Caco-2 (cell line): ENCODE measurements around the gene MIEN1. TPM values are rescaled to one million over a fixed set of nuclear protein-coding genes. Genes with fewer than 3 reads are reported as not detected.
A peak's percentile ranks its signal among the peaks of the same experiment; 100 is the strongest.

Experiments used
- BruUV-seq: library from RNA; stranded (reverse); fragments of 400-500 nt; replicated peaks from 2 replicates; lab custom pipeline; 2021; lab: Mats Ljungman, UMichigan
- CTCF ChIA-PET: fragments of 300-600 bp; sonication (Branson Sonifier 250); formaldehyde crosslinking; loops from one replicate; lab custom pipeline; 2022; ENCODE audit warnings: antibody characterized with exemption; lab: Charles Lee
- POLR2A ChIA-PET: fragments of 300-600 bp; sonication (Branson Sonifier 250); formaldehyde crosslinking; loops from one replicate; lab custom pipeline; 2022; ENCODE audit warnings: antibody characterized with exemption; lab: Charles Lee
- DNase-seq, 2 experiments: peaks; one replicate each; pipeline versions ENCODE4 v3.0.0 to v3.0.0-alpha.2; 2020 to 2022
- H3K27me3 ChIP-seq: replicated peaks from 2 replicates; pipeline ENCODE4 v1.6.0; 2011; ENCODE audit warnings: low read length; ENCODE audit not compliant: control insufficient read depth, insufficient read depth
- H3K36me3 ChIP-seq: 2 replicates; pipeline ENCODE4 v1.5.1; 2011; ENCODE audit warnings: low read length; ENCODE audit not compliant: control insufficient read depth, insufficient read depth
- H3K4me1 ChIP-seq: fragments of 250-450 bp; sonication (Bioruptor Pico); 2 replicates; pipeline ENCODE4 v1.5.1; 2020; ENCODE audit warnings: mild to moderate bottlenecking
- H3K4me3 ChIP-seq: 2 replicates; pipeline ENCODE4 v1.5.1; 2011; ENCODE audit warnings: low read depth, mild to moderate bottlenecking, control low read depth, low read length
- H3K9me3 ChIP-seq: fragments of 250-450 bp; sonication (Bioruptor Pico); 2 replicates; pipeline ENCODE4 v1.5.1; 2020; ENCODE audit warnings: mild to moderate bottlenecking, moderate library complexity
- H3K27ac Mint-ChIP-seq: one replicate; pipeline ENCODE4 v1.8.0; 2022; ENCODE audit warnings: mixed read lengths; ENCODE audit not compliant: unreplicated experiment
- H3K27me3 Mint-ChIP-seq: one replicate; pipeline ENCODE4 v1.8.0; 2022; ENCODE audit warnings: mixed read lengths; ENCODE audit not compliant: insufficient read depth, unreplicated experiment
- H3K36me3 Mint-ChIP-seq: one replicate; pipeline ENCODE4 v1.8.0; 2022; ENCODE audit warnings: mild to moderate bottlenecking, mixed read lengths; ENCODE audit not compliant: insufficient read depth, unreplicated experiment
- H3K4me1 Mint-ChIP-seq: one replicate; pipeline ENCODE4 v1.8.0; 2022; ENCODE audit warnings: low read depth, mixed read lengths; ENCODE audit not compliant: unreplicated experiment
- H3K4me3 Mint-ChIP-seq: one replicate; pipeline ENCODE4 v1.8.0; 2022; ENCODE audit warnings: mild to moderate bottlenecking, moderate library complexity, mixed read lengths; ENCODE audit not compliant: unreplicated experiment
- H3K9me3 Mint-ChIP-seq: one replicate; pipeline ENCODE4 v1.8.0; 2022; ENCODE audit warnings: mixed read lengths; ENCODE audit not compliant: unreplicated experiment
- intact Hi-C: fragments of 100-400 bp; cut with micrococcal nuclease; formaldehyde crosslinking; loops from one replicate; pipeline ENCODE4 v1.10.0; 2022; ENCODE audit not compliant: unreplicated experiment
- total RNA-seq: library from RNA; stranded (reverse); gene quantifications from 2 replicates; pipeline ENCODE4 v1.2.3, GENCODE V29; 2022
- TF ChIP-seq, protein P1 (sequence below), 2 experiments: fragments of 200-600 bp in 1 of 2; IDR thresholded peaks; 1 replicate in 1 of 2; 2 replicates in 1 of 2; pipeline versions ENCODE4 v1.5.1 to v1.8.0; 2011 to 2022; ENCODE audit warnings: antibody characterized with exemption in 1 of 2, control low read depth in 1 of 2, inconsistent platforms in 1 of 2, low read depth in 1 of 2, low read length in 1 of 2, mild to moderate bottlenecking in 1 of 2, moderate library complexity in 1 of 2; ENCODE audit not compliant: insufficient read depth in 1 of 2, severe bottlenecking in 1 of 2, unreplicated experiment in 1 of 2

The MIEN1 gene
- total RNA-seq, 1 experiment from 2014 or later: 42.9 TPM

DNA sequence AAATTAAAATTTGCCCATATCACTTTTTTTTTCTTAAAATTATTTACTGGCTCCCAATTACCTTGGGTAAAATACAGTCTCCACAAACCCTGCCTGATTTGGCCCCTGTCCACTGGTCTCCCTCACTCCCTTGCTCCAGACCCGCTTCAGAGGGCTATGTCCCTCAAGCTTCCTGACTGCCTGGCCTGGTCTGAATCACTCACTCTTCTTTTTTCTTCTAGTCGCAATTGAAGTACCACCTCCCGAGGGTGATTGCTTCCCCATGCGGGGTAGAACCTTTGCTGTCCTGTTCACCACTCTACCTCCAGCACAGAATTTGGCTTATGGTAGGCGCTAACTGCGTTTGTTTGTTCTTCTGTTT lies 41.9 kb downstream of the MIEN1 start:
- peak overlapping the region; percentile 80 for H3K4me3 Mint-ChIP-seq
- H3K4me3 ChIP-seq: peak overlapping the region; percentile 74
- intact Hi-C loops: loop anchor here (1.0 to 2.0 kb wide), 2 partner anchors 11 to 42 kb away; partner anchors contain the start of gene MIEN1
- peak overlapping the region; percentile 73 for H3K27ac Mint-ChIP-seq
- H3K9me3 ChIP-seq: no peaks in the 10 kb centered on the region
- H3K27me3 ChIP-seq: no peaks in the 10 kb centered on the region
- H3K36me3 Mint-ChIP-seq: peaks cover 8% of the 10 kb centered on the region
- H3K4me1 Mint-ChIP-seq: peaks cover 11% of the 10 kb centered on the region
- H3K4me1 ChIP-seq: peaks cover 20% of the 10 kb centered on the region
- ChIA-PET POLR2A (interaction anchor here (0.7 to 3.0 kb wide), 5 partner anchors 11 to 239 kb away, joined by 3 to 32 read pairs (median 7); partner anchors contain the start of genes ERBB2, LRRC3C, MIEN1 and ORMDL3), CTCF (interaction anchor here (0.6 to 2.4 kb wide), 13 partner anchors 12 to 128 kb away, joined by 3 to 22 read pairs (median 4); partner anchors contain the start of genes ERBB2, MIEN1 and PNMT)
- DNase-seq: no peak
- TF ChIP-seq, protein P1, sequence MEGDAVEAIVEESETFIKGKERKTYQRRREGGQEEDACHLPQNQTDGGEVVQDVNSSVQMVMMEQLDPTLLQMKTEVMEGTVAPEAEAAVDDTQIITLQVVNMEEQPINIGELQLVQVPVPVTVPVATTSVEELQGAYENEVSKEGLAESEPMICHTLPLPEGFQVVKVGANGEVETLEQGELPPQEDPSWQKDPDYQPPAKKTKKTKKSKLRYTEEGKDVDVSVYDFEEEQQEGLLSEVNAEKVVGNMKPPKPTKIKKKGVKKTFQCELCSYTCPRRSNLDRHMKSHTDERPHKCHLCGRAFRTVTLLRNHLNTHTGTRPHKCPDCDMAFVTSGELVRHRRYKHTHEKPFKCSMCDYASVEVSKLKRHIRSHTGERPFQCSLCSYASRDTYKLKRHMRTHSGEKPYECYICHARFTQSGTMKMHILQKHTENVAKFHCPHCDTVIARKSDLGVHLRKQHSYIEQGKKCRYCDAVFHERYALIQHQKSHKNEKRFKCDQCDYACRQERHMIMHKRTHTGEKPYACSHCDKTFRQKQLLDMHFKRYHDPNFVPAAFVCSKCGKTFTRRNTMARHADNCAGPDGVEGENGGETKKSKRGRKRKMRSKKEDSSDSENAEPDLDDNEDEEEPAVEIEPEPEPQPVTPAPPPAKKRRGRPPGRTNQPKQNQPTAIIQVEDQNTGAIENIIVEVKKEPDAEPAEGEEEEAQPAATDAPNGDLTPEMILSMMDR (IDR thresholded peaks at IDR 0.05; ENCODE audit: insufficient read depth in 1 of 2, low read depth in 1 of 2, low read length in 1 of 2, severe bottlenecking in 1 of 2, unreplicated experiment in 1 of 2): no peak
- no peaks in the 10 kb centered on the region for H3K9me3 Mint-ChIP-seq
- no peaks in the 10 kb centered on the region for H3K36me3 ChIP-seq
- H3K27me3 Mint-ChIP-seq: no peaks in the 10 kb centered on the region
- no TSS peak for BruUV-seq

DNA sequence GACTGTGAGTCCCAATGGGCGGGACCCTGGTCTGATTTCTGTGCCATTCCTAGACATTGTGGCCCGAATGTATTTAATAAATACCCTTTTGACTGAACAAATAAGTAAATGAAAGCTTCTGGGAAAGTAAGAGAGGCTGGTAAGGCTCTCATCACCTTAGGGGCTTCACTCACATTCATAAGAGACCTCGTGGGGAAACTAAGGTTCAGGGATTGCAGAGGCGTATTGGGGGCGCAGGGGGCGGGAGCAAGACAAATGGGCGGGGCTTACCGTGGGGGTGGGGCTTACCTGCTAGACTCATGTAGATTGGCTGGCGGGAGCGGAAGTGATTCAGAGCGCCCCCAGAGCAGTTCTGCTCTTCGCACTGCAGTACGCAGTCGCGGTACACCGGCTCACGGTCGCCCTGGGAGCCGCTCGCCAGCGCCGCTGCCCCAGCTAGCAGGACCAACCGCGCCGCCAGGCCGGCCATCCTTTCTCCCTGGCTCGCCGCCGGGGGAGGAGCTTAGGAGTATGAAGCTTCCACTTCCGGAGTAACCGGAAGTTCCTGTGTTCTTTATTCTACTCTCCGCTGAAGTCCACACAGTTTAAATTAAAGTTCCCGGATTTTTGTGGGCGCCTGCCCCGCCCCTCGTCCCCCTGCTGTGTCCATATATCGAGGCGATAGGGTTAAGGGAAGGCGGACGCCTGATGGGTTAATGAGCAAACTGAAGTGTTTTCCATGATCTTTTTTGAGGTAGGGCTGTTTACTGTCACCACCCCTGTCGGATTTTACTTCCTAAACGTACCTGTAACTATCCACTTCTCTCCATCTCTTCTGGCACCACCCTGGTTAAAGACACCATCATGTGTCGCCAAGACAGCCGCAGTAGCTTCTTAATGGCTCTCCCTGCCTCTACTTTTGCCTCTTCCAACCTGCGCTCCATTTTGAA lies 42.5 kb downstream of the MIEN1 start, which contains the start of gene PGAP3:
Gene PGAP3, minus strand, starts transcription at position 512 of the 929 bp plus-strand sequence. Its CDS starts 43 bp downstream, at position 469.
- H3K4me1 ChIP-seq: peaks cover 20% of the 10 kb centered on the region
- TF ChIP-seq, protein P1 (IDR thresholded peaks at IDR 0.05; ENCODE audit: insufficient read depth in 1 of 2, low read depth in 1 of 2, low read length in 1 of 2, severe bottlenecking in 1 of 2, unreplicated experiment in 1 of 2): no peak
- no peaks in the 10 kb centered on the region for H3K9me3 ChIP-seq
- POLR2A ChIA-PET: interaction anchor here (0.7 to 3.0 kb wide), 6 partner anchors 12 to 240 kb away, joined by 3 to 32 read pairs (median 6); partner anchors contain the start of genes ERBB2, LRRC3C, MIEN1 and ORMDL3
- CTCF ChIA-PET: interaction anchor here (0.6 to 2.4 kb wide), 17 partner anchors 12 to 127 kb away, joined by 3 to 22 read pairs (median 4); partner anchors contain the start of genes ERBB2, MIEN1 and PNMT
- TSS peak; percentile 93 for BruUV-seq
- intact Hi-C loops: loop anchor here (1.0 to 2.0 kb wide), 3 partner anchors 7 to 43 kb away; partner anchors contain the start of gene MIEN1
- Mint-ChIP-seq H3K27me3 (no peaks in the 10 kb centered on the region), H3K4me1 (peaks cover 11% of the 10 kb centered on the region), H3K36me3 (peaks cover 8% of the 10 kb centered on the region), H3K4me3 (peak within 1 kb of the TSS; percentile 80), H3K27ac (peak within 1 kb of the TSS; percentile 73), H3K9me3 (no peaks in the 10 kb centered on the region)
- no peaks in the 10 kb centered on the region for H3K27me3 ChIP-seq
- peak; percentile 95 to 96 for DNase-seq
- peak within 1 kb of the TSS; percentile 74 for H3K4me3 ChIP-seq
- H3K36me3 ChIP-seq: no peaks in the 10 kb centered on the region

DNA sequence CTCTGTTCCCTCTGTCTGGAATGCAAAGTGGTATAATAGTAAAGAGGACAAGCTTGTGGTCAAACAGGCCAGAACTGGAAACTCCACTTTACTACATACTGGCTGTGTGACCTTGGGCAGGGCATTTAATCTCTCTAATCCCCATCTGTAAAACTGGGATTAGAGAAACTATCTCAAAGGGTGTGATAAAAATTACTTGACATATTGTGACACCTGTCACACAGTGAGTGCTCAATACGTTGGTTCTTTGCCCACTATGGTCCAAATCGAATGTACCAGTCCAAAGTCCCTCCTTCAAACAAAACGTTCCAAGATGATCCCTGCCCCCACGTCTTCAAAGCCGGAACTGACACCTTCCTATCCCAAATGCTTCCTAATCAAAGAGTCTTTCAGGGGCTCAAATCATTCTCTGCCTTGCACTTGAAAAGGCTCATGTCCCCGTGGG lies 43.2 kb downstream of the MIEN1 start:
- Mint-ChIP-seq H3K27me3 (no peaks in the 10 kb centered on the region), H3K4me1 (peaks cover 11% of the 10 kb centered on the region), H3K4me3 (peak overlapping the region; percentile 80), H3K36me3 (peaks cover 8% of the 10 kb centered on the region), H3K9me3 (no peaks in the 10 kb centered on the region), H3K27ac (peak overlapping the region; percentile 73)
- DNase-seq: peak in 1 of 2 experiments; percentile 69
- no peaks in the 10 kb centered on the region for H3K9me3 ChIP-seq
- BruUV-seq: TSS peak; percentile 79
- ChIA-PET POLR2A (interaction anchor here (1.0 to 3.0 kb wide), 3 partner anchors 13 to 68 kb away, joined by 3 to 32 read pairs (median 11); partner anchors contain the start of genes ERBB2 and MIEN1), CTCF (interaction anchor here (0.7 to 2.4 kb wide), 7 partner anchors 13 to 69 kb away, joined by 3 to 22 read pairs (median 6); partner anchors contain the start of genes ERBB2 and MIEN1)
- peaks cover 20% of the 10 kb centered on the region for H3K4me1 ChIP-seq
- H3K4me3 ChIP-seq: peak overlapping the region; percentile 74
- H3K36me3 ChIP-seq: no peaks in the 10 kb centered on the region
- intact Hi-C loops: loop anchor here (1.0 kb wide), 1 partner anchor 8 kb away; no protein-coding TSS in a partner anchor
- no peaks in the 10 kb centered on the region for H3K27me3 ChIP-seq
- TF ChIP-seq, protein P1 (IDR thresholded peaks at IDR 0.05; ENCODE audit: insufficient read depth in 1 of 2, low read depth in 1 of 2, low read length in 1 of 2, severe bottlenecking in 1 of 2, unreplicated experiment in 1 of 2): no peak
